GM19328 (cell line): ENCODE measurements around the gene SIVA1.

Experiments used
- ATAC-seq: cut with Tn5 transposase; IDR thresholded peaks from one replicate; pipeline ENCODE4 v1.9.1; 2021; ENCODE audit warnings: mild to moderate bottlenecking, moderate library complexity; ENCODE audit not compliant: unreplicated experiment

The SIVA1 gene

DNA sequence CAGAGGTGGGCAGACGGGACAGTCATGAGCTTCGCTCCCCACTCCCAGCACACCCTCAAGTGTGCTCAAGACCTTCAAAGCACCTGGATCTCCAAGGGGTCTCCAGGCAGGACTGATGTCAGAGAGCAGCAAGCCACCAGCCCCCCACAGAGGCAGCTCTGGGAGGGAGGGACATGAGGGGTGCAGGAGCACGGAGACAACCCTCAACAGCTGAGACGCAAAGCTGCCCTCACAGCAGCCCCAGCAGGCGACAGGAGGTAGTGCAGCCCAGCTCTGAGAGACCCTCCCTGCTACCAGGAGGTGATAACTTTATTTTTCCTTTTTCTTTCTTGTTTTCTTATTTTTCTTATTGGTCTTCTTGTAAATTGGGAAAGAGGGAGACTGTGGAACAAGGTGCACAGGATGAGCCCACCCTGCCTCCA lies 17.9 kb downstream of the SIVA1 start:
- no peak for ATAC-seq

DNA sequence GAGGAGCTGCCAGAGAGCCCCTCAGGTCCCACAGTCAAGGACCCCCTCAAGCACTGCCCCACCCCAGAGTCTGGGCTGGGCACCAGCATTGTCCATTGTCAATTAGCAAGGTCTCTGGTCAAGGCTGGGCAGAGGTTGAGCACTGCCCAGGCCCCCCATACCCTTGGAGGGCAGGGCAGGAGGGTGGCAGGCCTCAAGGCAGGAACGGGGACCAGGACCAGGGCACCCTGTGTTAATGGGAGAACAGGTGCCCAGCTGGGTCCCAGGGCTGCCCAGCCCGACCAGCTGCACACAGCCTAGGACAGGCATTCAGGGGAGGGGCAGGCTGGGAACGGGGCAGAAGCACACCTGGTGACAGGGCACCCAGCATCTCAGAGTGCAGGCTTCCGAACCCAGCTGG lies 18.4 kb downstream of the SIVA1 start:
- no peak for ATAC-seq

DNA sequence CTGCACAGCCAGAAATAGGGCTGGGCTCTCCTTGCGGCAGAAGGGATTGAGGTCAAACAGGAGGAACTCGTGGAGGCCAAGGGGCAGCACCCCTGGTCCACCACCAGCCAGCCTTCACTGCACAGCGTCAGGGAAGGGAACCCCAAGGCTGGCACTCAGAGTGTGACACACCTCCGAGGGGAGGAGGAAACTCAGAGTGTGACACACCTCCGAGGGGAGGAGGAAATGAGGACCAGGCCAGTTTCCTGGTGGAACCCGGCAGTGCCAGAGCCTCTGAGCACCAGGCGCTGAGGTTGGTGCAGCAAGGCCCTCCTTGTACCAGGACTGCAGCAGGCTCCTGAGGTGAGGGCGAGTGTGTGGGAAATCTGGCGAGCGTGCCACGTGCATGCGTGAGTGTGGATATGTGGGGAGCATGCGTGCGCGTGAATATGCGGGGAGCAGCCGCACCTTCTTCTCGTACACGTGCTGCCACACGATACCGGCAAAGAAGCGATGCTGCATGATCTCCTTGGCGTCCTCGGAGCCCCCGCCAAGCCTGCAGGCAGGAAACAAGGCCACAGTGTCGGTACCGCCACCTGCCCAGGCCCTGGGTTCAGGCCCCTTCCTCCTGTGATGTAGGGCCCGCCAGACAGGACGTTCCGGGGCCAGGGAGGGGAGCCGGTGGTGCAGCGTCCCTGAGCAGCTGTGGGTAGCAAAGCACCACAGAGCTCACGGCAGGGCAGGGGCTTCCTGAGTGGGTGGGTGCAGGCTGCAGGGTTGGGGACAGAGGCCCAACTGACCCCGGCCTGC lies 19.2 kb downstream of the SIVA1 start:
- ATAC-seq: no peak

DNA sequence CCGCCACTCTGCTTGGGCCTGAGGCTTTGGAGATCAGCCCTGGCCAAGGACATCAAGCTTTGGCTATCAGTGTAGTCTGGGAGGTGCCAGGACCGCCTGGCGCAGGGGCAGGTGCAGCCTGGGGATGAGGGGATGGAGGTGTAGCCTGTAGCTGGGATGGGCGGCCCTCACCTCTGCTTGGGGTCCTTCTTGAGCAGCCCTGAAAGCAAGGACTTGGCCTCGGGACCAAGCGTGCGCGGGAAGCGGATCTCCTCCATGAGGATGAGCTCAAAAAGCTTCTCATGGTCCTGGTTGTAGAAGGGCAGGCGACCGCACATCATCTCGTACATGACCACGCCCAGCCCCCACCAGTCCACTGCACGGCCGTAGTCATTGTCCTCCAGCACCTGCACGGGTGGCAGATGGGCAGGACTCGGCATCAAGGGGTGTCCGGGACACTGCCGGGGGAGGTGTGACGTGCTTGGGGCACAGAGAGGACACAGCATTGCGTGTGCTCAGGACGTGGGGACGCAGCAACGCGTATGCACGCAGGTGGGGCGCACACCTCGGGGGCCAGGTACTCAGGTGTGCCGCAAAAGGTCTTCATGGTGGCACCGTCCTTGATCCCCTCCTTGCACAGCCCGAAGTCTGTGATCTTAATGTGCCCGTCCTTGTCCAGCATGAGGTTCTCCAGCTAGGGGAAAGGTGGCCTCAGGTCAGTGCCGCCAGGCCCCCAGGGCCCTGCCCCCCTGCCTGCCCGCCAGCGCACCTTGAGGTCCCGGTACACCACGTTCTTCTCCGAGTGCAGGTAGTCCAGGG lies 20.0 kb downstream of the SIVA1 start:
- no peak for ATAC-seq

DNA sequence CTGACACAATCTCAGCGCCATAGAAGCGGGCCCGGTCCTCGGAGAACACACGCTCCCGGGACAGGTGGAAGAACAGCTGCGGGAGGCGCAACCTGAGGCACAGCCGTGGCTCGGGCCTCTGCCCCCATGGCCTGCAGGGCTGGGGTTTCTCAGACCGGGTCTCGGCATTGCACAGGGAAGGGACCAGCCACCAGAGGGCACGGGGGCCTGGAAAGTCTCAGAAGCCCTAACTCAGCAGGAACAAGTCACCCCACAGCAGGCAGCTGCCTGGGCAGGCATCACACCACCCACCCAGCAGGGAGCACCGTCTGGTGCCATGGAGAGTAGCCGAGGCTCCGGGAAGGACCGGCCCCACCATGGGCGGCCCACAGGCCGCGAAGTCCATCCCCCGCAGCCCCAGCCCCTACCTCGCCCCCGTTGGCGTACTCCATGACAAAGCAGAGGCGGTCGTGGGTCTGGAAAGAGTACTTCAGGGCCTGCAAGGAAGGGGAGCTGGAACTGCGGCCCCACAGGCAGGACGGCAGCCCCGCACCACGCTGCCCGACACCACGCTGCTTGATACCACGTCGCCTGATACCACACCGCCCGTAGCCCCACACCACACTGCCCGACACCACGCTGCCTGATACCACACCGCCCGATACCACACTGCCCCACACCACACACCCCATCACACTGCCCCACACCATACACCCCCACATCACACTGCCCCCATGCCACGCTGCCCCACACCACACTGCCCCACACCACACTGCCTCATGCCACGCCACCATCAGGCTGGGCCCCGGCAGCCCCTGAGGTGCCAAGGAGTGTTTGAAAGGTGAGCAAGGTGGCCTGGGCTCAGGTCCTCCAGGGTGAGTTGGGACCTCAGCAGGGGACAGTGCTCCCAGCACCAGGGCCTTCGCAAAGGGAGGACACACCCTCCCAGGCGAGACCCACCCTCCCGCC lies 20.8 kb downstream of the SIVA1 start:
- ATAC-seq: no peak

DNA sequence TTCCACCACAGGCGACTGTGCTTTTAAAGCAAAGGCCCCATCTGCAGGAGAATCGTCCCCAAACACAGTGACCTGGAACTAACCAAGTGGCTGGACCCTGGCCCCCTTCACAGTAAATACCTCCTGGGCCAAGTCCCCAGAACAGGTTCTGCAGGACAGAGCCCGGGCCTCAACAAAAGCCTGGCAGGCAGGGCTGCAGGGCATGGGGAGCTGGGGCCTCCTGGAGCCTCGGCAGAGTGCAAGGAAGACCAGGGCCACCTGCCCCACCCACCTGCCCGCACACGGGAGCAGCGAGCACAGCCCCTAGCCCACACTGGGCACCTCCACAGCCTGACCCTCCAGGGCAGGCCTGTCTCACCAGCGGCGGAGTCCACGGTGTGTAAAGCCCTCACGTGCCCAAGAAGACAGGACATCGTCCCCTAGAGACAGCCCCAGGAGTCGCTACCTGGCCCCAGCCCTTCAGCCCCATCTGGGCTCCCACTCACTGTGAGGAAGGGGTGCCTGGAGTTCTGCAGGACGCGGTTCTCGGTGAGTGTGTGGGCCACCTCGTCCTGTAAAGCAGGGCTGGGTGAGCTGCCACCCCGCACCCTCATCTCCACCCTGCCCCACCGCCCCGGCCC lies 21.6 kb downstream of the SIVA1 start:
- no peak for ATAC-seq

DNA sequence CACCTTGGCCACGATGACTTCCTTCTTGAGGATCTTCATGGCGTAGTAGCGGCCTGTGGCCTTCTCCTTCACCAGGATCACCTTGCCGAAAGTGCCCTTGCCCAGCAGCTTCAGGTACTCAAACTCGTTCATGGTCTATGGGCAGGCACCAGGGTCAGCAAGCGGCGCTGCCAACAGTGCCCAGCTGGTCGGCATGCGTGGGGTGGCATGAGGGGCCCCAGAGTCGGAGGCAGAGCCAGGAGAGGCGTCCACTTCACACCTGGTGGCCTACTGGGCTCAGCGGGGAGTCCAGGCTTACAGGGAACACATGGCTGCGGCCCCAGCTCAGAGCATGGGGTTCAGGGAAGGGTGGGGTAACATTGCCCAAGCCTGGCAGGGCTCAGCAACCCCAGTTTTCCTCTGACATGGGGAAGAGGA lies 22.1 kb downstream of the SIVA1 start:
- ATAC-seq: no peak

DNA sequence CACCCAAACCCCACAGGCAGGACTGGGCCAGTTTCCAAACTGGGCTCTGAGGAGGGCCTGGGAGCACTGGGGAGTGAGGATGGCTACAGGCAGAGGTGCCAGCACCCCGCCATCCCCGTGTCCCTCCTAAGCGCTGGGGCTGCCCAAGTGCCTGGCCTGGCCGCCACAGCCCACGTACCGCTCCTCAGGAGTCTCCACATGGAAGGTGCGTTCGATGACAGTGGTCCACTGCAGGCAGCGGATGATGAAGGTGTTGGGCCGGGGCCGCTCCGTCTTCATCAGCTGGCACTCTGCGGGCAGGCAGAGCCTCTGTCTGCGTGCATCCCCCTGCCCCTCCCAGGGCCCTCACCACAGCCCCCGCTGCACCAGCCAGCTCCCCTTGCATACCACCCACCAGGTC lies 23.5 kb downstream of the SIVA1 start:
- ATAC-seq: no peak

DNA sequence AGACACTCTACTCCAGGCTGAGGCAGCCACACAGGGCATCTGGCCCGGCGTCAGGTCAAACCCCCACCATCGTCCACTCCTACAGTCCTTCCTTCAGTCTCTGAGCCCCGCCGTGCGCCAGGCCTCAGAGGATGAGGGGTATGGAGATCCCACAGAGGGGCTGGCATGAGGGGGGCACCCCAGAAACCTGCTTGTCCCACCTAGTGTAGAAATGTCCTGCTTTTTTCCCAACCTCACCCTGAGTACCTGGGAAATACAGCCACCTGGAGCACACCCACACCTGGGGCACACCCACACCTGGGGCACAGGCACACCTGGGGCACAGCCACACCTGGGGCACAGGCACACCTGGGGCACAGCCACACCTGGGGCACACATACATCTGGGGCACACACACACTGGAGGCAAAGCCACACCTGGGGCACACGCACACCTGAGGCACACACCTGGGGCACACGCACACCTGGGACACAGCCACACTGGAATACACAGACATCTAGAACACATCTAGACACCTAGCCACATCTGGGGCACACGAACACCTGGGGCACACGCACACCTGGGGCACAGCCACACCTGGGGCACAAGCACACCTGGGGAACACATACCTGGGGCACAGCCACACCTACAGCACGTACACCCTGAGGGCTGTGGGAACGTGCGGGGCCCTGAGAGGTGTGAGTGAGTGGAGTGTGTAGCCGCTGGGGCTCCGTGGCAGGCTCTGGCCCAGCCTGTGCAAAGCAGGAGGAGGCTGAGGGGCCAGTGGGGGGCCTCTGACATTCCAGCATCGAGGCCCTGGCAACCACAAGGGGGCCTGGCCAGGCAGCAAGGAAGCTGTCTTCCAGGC lies 24.2 kb downstream of the SIVA1 start:
- ATAC-seq: no peak

DNA sequence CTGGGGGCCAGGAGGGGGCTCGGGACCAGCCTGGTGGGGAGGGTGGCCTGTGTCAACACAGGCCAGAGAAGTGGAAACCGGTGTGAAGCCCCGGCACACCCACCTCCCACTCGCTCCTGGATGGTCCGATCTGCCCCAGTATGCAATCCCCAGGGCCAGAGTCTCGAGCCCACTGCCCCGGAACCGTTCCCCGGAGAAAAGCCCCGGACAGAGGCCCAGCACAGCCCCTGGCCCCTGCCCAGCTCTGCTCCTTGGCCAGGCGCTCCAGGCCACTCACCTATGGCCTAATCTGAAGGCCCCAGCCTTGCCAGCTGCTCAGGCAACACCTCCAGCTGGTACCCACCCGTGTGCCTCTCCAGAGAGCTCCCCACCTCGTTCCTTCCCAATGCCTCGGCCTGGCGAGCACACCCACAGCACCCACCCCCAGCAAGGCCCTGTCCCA lies 24.9 kb downstream of the SIVA1 start:
- ATAC-seq: no peak

DNA sequence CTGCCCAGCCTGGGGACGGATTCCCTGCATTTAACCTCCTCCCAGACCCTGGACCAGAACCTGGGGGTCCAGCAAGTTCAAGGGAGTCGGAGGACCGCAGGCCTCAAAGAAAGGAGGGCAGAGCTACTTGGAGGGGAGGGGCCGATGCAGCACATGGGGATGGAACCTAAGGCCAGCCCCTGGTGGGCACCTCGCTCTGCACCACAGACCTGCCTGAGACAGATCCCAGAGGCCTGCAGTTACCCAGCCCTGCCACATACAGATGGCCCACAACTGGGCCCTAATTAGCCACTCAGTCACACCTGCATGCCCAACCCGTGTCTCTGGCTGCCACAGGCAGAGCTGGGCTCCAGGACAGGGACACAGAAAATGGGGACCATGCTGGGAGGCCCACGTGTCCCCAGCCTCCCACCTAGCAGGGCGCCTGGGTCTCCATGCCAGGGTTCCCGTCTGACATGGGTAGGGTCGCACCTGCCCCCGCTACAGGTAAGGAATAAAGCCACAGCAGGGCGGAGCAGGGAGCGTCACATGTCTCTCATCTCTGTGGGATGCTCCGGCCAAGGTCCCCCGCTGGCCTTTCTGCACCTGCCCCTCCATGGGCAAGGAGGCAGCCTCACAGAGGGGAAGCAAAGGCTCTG lies 25.9 kb downstream of the SIVA1 start:
- ATAC-seq: no peak

DNA sequence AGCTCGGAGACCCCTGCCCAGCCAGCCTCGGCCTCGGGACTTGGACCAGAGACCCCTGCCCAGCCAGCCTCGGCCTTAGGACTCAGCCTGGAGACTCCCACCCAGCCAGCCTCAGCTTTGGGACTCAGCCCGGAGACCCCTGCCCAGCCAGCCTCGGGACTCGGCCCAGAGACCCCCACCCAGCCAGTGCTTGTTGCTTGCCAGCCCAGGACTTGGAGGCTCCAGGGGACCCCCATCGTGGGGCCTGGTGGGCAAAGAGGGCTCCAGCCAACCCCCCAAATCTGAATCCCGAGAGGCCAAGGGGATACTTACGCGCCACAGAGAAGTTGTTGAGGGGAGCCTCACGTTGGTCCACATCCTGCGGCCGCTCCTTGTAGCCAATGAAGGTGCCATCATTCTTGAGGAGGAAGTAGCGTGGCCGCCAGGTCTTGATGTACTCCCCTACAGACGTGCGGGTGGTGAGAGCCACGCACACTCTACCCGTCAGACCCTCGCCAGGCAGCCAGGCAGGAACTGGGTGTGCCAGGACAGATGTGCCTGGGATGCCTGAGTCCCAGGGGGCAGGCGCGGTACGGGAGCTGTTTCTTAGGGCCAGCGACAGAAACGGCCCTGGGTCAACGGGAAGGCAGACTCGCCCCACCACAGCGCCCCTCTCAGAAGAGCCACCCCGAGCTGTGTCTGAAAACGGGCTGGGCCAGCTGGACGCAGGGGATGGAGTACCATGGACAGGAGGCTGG lies 27.0 kb downstream of the SIVA1 start:
- no peak for ATAC-seq

DNA sequence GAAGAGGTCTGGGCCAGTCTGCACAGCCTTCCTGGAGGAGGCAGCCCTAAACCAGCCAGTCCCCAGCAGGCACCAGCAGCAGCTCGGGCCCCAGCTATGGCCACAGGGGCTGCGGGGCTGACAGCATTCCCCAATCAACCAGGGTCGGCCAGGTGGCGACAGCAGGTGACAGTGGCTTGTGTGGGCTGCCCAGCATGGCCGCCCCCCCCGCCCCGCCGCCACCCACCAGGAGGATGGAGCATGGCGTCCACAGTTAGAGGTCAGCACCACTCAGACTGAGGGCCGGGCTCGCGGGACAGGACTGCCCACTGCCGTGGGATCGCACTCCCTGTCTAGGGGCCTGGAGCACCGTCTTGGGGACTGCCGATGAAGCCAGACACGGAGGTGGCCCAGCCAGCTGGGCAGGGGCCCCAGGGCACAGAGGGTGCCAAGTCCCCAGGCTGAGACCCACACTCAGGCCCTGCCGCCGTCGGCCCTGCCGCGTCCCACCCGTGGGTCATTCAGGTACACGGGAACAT lies 27.6 kb downstream of the SIVA1 start:
- ATAC-seq: no peak

DNA sequence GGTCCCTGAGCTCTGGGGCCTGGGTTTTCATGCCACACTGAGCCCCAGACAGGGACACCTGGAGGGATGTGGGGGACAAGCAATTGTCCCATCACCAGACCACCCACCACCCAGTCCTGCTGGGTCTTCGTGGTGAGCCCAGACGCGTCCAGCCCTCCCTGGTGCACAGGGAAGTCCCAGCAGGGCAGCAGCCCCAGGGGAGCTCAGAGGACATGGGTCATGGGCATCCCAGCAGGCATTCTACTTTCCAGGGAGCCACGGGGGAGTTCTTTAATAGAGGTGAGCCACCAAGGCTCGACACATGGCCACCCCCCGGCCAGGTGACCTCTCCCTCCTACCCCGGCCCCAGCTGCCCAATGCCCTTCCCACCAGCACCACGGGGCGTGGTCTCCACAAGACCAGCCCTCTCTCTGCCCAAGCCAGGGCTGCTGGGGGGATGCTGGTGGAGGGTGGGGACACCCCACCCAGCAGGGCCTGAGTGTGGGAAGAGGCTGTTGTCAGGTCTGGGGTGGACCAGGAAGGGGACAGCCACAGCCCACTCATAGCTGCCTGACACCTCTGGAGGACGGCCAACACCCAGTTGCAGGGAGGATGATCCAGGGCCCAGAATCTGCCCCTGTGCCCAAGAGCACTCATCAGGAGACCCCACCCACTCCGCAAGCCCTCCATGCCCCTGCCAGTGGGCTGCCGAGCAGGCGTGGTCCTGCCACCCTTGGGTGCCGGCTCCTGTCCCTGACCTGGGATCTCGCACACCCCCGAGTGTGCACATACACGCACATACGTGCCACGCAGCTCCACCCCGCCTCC lies 28.5 kb downstream of the SIVA1 start:
- ATAC-seq: no peak

DNA sequence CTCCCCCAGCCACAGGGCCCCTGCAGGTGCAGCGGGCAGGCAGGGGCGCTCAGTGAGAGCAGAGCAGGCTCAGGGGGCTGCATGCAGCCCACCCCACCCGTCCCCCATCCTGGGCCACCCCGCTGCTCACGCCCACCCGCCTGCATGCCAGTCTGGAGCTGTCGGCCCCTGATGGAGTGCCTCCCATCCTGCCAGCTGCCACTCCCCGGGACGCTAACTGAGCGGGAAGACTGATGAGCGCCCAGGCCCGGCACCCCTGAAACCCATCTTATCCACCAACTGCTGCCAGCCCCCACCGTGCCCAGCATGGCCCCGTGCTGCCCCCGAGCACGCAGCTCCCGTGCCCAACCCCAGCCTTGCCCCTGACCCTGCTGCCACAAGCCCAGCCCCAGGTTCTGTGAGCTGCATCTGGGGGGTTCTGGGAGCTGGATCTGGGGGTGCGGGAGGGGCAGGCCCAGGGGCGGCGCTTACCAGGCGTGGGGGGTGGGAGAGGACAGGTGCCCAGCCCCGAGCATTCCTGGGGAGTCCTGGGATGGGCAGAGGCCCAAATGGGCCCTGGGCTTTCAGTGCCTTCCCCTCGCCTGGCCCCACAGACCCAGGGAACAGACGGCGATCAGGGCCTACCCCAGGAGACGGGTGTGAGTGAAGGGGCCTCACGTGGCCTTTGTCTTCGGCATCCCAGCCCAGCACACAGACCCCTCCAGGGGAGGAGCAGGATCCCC lies 29.3 kb downstream of the SIVA1 start:
- ATAC-seq: no peak

DNA sequence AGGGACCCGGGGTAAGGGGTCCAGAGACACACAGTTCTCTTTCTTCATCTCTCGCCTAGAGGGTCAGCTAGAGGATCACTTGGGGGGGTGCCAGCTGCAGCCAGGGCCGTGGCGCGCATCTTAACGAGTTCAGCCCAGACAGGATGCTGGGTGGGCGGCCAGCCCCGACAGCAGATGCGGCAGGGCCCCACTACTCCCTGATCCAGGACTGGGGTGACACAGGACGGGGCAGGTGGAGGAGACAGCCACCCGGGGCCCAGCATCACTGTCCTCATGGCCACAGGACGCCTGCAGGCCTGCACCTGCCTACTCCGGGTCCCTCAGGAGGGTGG lies 29.8 kb downstream of the SIVA1 start:
- no peak for ATAC-seq
